ENCODE data around the gene AGBL4. TPM values are rescaled to one million over a fixed set of nuclear protein-coding genes. Genes with fewer than 3 reads are reported as not detected.

Gene AGBL4
- total RNA-seq, 4 donors from 2014 or later, result not detected

- no peak overlapping the region for H3K4me3 ChIP-seq
- H3K9me3 ChIP-seq, result no peaks in the 10 kb centered on the region
- TF ChIP-seq POLR2A (IDR thresholded peaks at IDR 0.05), result no peak
- TF ChIP-seq CTCF (IDR thresholded peaks at IDR 0.05 in 4 of 5, conservative IDR thresholded peaks at IDR 0.05 in 1 of 5), result no peak
- no peaks in the 10 kb centered on the region for H3K27me3 ChIP-seq
- intact Hi-C loops (cut with DNase I; ENCODE audit: low total_unique reads) (no loop called here), in situ Hi-C loops (cut with MboI; ENCODE audit: low sequenced_read_pairs in 4 of 4) (no loop called here)
- no peak for DNase-seq
- no peak for ATAC-seq
- no peak overlapping the region for H3K27ac ChIP-seq
- H3K36me3 ChIP-seq, result no peaks in the 10 kb centered on the region
- no peaks in the 10 kb centered on the region for H3K4me1 ChIP-seq
Observed at GRCh38 chr1:48568501-48568900, 1455.3 kb downstream of the AGBL4 start.

DNA sequence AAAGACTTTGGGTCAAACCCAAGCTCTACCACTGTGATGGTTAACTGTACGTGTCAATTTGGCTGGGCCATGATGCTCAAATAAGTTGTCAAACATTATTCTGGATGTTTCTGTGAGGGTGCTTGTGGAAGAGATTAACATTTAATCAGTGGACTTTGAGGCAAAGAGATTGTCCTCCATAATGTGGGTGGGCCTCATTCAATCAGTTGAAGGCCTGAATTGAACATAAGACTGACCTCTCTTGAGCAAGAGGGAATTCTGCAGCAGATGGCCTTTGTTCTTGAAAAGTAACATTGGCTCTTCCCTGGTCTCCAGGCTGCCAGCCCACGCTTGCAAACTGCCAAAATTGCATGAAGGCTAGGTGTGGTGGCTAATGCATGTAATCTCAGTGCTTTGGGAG lies 1457.3 kb downstream of the AGBL4 start:
- intact Hi-C loops (cut with DNase I; ENCODE audit: low total_unique reads), result no loop called here
- in situ Hi-C loops (cut with MboI; ENCODE audit: low sequenced_read_pairs in 4 of 4), result no loop called here
- Histone ChIP-seq H3K4me1 (no peaks in the 10 kb centered on the region), H3K27ac (no peak overlapping the region), H3K36me3 (no peaks in the 10 kb centered on the region), H3K4me3 (no peak overlapping the region), H3K9me3 (no peaks in the 10 kb centered on the region), H3K27me3 (no peaks in the 10 kb centered on the region)
- TF ChIP-seq POLR2A (IDR thresholded peaks at IDR 0.05) (no peak), CTCF (IDR thresholded peaks at IDR 0.05 in 4 of 5, conservative IDR thresholded peaks at IDR 0.05 in 1 of 5) (no peak)
- no peak for ATAC-seq
- DNase-seq, result no peak

GRCh38 chr1:48563021-48563420 lies 1460.7 kb downstream of the AGBL4 start:
- Histone ChIP-seq H3K4me3 (no peak overlapping the region), H3K27me3 (no peaks in the 10 kb centered on the region), H3K27ac (no peak overlapping the region), H3K4me1 (no peaks in the 10 kb centered on the region), H3K36me3 (no peaks in the 10 kb centered on the region), H3K9me3 (no peaks in the 10 kb centered on the region)
- TF ChIP-seq POLR2A (IDR thresholded peaks at IDR 0.05), result no peak
- TF ChIP-seq CTCF (IDR thresholded peaks at IDR 0.05 in 4 of 5, conservative IDR thresholded peaks at IDR 0.05 in 1 of 5), result no peak
- no peak for ATAC-seq
- no peak for DNase-seq
- in situ Hi-C loops (cut with MboI; ENCODE audit: low sequenced_read_pairs in 4 of 4) (no loop called here), intact Hi-C loops (cut with DNase I; ENCODE audit: low total_unique reads) (no loop called here)

DNA sequence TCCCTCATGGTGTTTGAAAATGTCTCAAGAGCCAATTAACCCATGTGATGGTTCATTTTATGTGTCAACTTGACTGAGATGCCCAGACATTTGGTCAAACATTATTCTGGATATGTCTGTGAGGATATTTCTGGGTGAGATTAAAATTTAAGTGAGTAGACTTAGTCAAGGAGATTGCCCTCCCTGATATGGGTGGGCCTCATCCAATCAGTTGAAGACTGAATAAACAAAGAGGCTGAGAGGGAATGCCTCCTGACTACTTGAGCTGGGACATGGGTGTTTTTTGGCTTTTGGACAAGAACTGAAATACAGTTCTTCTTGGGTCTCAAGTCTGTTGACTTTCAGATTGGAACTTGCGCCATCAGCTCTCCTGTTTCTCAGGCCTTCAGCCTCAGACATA lies 1462.3 kb downstream of the AGBL4 start:
- ATAC-seq (no peak), DNase-seq (no peak)
- no peak overlapping the region for H3K27ac ChIP-seq
- no peaks in the 10 kb centered on the region for H3K27me3 ChIP-seq
- in situ Hi-C loops (cut with MboI; ENCODE audit: low sequenced_read_pairs in 4 of 4) (no loop called here), intact Hi-C loops (cut with DNase I; ENCODE audit: low total_unique reads) (no loop called here)
- H3K9me3 ChIP-seq, result no peaks in the 10 kb centered on the region
- TF ChIP-seq POLR2A (IDR thresholded peaks at IDR 0.05), result no peak
- no peak for TF ChIP-seq CTCF (IDR thresholded peaks at IDR 0.05 in 4 of 5, conservative IDR thresholded peaks at IDR 0.05 in 1 of 5)
- H3K4me3 ChIP-seq, result no peak overlapping the region
- H3K4me1 ChIP-seq, result peaks cover 3 to 6% of the 10 kb centered on the region in 2 donors
- H3K36me3 ChIP-seq, result no peaks in the 10 kb centered on the region

GRCh38 chr1:48560577-48560976 lies 1463.2 kb downstream of the AGBL4 start:
- no peaks in the 10 kb centered on the region for H3K36me3 ChIP-seq
- no peak overlapping the region for H3K4me3 ChIP-seq
- DNase-seq (no peak), ATAC-seq (no peak)
- H3K27ac ChIP-seq, result no peak overlapping the region
- H3K27me3 ChIP-seq, result no peaks in the 10 kb centered on the region
- H3K4me1 ChIP-seq, result peaks cover 8 to 11% of the 10 kb centered on the region in 2 donors
- in situ Hi-C loops (cut with MboI; ENCODE audit: low sequenced_read_pairs in 4 of 4), result no loop called here
- H3K9me3 ChIP-seq, result no peaks in the 10 kb centered on the region
- intact Hi-C loops (cut with DNase I; ENCODE audit: low total_unique reads), result no loop called here
- TF ChIP-seq POLR2A (IDR thresholded peaks at IDR 0.05), result no peak
- TF ChIP-seq CTCF (IDR thresholded peaks at IDR 0.05 in 4 of 5, conservative IDR thresholded peaks at IDR 0.05 in 1 of 5), result no peak
